AML-193 (cell line): ENCODE measurements around the gene CCNG1.
A peak's percentile ranks its signal among the peaks of the same experiment; 100 is the strongest.
"Not testable (repeated sequence)": the region's sequence is repeated elsewhere in the genome, so short reads cannot be mapped to it uniquely, and the experiment has no call there.

Experiments used
- DNase-seq, 2 experiments: peaks; one replicate each; lab custom pipeline; 2025; lab: John Stamatoyannopoulos, UW

CCNG1 gene

DNA sequence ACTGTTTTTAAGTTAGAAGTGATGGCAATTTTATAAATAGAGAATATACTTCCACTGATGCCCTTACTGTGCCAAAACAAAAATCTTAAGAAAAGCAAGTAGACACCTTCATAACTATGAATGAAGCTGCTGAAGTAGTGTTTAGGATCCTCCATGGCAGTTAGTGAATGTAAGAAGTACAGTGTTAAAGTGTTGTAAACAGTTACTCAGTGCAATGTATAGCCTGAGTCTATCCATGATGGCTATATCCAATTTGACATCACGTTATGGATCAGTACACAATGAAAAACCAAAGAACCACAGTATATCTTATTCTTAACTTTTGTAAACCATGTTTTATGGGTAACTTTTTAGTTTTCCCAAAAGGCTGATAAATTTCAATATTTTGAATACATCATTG, 7.1 kb downstream of the CCNG1 start:
- DNase-seq, result no peak

DNA sequence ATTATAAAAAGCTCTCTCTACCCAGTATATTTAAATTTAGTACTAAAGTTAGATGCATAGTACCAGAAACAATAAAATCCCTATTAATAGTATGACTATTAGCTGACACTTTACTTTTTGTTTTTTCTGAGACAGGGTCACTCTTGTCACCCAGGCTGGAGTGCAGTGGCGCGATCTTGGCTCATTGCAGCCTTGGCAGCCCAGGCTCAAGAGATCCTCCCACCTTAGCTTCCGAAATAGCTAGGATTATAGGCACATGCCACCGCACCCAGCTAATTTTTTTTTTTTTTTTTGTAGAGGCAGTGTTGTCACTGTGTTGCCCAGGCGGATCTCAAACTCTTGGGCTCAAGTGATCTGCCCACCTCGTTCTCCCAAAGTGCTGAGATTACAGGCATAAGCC, 8.0 kb downstream of the CCNG1 start:
- no peak for DNase-seq

DNA sequence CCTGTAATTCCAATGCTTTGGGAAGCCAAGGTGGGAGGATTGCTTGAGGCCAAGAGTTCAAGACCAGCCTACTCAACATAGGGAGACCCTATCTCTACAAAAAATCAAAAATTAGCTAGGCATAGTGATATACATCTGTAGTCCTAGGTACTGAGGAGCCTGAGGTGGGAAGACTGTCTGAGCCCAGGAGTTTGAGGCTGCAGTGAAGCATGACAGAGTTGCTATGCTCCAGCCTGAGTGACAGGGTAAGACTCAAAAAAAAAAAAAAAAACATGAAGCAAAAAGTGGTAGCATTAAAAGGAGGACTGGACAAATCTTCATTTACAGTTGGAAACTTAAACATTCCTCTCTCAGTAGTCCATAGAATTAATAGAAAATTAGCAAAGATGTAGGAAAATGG, 9.8 kb downstream of the CCNG1 start:
- no peak for DNase-seq

GRCh38 chr5:163447875-163448274, 10.5 kb downstream of the CCNG1 start:
- DNase-seq, result no peak

DNA sequence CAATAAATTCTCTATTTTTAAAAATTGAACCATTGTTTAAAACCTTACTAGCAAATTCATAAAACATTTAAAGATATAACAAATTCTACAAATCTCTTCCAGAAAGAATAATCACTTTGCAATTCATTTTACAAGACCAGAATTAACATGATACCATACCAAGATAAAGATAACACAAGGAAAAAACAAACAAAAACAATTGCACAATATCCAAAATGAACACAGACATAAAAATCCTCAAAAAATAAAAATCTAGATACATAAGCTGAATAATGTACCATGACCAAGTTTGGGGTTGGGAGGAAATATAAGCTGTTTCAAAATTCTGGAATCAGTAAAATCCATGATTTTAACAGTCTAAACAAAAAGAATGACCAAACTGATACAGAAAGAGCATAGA, 11.1 kb downstream of the CCNG1 start:
- no peak for DNase-seq

DNA sequence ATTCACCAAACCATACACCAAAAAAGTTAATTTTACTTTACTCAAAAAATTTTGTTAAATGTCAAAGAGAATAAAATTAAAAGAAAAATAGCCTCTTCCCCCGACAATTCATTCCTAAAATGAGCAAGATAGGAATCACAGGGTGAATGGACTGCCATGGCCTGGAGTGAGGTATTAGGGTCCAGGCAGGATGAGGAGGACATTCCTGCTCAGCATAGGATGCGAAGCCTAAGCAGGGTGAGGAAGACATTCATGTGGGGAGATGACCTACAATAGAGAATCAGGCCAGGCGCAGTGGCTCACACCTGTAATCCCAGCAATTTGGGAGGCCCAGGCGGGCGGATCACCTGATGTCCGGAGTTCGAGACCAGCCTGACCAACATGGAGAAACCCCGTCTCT, 14.1 kb downstream of the CCNG1 start:
- DNase-seq, result no peak

DNA sequence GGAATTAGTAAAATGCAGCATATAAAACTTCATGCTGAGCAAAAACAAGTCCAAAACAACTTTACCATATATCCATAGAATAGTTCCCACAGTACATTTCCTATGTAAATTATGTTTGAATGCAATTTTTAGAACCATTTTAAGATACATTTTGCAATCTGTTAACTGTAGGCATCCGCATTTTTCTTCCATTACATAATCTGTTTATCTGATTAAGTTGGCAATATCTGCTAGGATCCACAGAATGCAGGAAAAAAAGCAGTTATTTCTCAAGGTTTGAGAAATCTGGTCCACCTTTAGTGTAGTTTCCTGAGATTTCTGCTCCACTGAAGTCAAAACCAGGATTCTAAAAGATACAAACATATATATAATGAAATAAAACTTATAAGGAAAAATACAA, 16.3 kb downstream of the CCNG1 start:
- no peak for DNase-seq

GRCh38 chr5:163455406-163455805, 18.0 kb downstream of the CCNG1 start:
- not testable (repeated sequence) for DNase-seq

DNA sequence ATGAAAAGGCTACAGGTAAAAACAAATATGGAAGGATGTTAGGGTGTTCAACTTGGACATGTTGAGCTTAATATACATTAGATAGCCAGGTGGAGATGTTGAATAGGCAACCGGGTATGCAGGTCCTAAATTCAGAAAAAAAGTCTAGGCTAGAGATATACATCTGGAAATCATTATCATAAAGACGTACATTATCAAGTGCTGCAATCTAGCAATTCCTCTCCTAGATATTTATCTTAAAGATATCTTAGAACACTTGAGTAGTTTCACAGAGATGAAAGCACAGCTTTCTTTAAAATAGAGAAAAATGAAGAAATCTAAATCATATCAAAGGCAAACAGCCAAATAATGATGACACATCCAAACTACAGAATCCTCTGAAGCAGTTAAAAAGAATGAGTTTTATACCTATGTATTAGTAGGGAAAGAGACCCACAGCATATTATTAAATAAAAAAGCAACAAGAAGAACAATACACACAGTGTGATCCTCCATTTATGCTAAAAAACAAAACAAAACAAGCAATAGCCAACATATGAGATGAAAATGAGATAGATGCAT, 18.7 kb downstream of the CCNG1 start:
- no peak for DNase-seq

GRCh38 chr5:163456840-163457239, 19.4 kb downstream of the CCNG1 start:
- DNase-seq, result no peak

GRCh38 chr5:163458778-163459385, 21.5 kb downstream of the CCNG1 start:
- DNase-seq, result no peak

DNA sequence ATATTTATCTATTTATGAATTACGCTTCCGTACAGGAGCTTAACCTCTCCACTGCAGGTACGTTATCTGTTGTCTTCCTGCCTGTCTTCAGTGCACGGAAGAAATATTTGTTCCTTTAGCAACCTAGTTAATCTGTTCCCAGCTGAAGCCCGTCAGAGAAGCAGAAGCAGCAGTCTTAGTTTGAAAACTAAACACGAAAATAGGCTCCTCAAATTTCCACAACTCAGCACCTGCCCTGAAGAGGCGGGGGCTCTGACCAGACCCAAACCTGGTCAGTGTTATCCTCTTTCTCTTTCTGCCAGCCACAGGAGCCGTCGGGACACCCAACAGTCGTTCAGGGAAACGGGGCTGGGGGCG, 22.0 kb downstream of the CCNG1 start:
- DNase-seq, result no peak

GRCh38 chr5:163459819-163460561, 22.6 kb downstream of the CCNG1 start, which contains the start of gene NUDCD2:
TSS of gene NUDCD2 (minus strand) at chr5:163460102. CDS start at chr5:163460050, 52 bp downstream.
- DNase-seq, result peak; percentile 96 to 98

- DNase-seq, result no peak
Measured at GRCh38 chr5:163460562-163461171, 23.3 kb downstream of the CCNG1 start, which contains the start of gene HMMR. TSS of gene HMMR (plus strand) at chr5:163460632. CDS start at chr5:163460693, 61 bp downstream.

DNA sequence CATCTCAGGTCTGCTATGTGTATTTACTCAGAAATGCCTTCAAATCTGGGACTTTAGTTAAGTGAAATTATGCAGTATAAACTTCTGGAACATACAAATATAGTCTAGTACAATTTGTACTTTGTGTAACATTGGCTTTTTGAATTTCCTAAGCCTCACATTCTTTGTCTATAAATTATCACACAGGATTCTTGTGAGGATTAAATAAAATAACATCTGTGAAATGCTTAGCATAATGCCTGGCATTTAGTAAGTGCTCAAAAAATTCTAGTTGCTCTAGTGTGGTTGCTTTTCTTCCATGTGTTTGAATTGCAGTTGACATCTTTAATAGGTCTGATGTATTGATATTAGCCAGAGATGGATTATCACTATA, 25.7 kb downstream of the CCNG1 start:
- DNase-seq, result no peak

GRCh38 chr5:163467682-163468081, 30.3 kb downstream of the CCNG1 start:
- DNase-seq, result no peak

DNA sequence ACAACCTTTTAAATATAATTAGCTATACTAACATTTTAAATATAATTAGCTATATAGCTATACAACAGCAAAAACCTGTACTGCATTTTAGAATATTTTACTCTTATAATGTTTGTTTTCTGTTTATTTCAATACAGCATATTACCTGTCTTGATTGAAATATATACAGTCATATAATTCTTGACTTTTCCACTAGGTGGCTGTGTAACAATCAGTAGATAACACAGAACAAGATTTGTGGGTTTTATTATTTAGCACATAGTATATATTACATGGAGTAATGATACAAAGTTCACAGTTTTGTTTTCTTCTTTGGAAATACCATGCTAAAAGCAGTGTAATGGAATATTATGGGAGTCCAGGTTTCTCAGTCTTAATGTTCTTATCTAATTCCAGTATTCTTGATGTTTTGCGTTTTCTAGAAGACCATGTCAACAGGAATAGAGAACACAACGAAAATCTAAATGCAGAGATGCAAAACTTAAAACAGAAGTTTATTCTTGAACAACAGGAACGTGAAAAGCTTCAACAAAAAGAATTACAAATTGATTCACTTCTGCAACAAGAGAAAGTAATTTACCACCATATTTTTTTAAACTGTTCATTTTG, 36.3 kb downstream of the CCNG1 start:
- DNase-seq, result peak; percentile 32 to 60

GRCh38 chr5:163475411-163475810, 38.0 kb downstream of the CCNG1 start:
- peak in 1 of 2 experiments; percentile 14 for DNase-seq

DNA sequence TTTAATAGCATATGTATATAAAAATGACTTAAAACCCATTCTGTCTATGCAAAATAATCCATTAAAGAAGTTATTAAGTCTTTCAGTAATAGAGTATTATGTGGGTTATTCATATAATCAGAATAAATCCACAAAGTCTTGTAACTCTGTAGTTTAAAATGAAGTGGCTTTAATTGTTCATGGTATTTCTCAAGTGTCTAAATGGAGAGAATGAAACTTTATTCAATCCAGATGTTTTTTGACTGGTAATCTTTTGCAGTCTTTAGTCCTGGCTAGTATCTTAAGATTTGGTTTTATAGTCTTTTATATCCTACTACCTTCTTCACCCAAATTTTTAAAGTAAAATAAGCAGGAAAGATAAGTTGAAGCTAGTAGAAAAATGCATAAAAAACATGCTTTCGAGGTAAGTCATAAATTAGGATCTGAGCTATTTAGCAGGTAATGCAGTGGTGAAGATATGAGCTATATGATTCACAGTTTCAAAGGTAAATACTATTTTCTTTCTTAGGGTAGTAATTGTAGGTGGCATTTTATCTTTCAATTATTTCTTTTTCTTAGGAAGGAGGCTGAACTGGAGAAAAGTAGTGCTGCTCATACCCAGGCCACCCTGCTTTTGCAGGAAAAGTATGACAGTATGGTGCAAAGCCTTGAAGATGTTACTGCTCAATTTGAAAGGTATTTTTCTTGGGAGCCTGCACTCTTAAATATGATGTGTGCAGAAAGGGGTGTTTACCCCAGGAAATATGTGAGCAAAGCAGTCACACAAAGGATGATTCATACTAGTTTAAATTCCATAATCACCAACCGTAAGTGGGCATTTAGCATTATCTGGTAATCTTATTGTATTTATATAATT, 41.0 kb downstream of the CCNG1 start:
- DNase-seq, result no peak

DNA sequence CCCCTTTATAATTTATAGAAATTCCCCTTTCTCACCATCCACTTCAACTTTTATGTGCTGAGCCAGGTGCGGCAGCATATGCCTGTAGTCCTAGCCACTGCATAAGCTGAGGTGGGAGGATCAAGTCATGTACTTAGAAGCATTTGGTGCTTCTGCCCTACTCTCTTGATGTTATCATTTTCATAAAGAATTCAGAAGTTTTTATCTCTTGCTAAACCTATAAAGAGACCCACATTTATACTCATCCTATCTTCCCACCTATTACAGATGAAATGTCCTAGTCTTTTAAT, 41.5 kb downstream of the CCNG1 start:
- DNase-seq, result no peak

- DNase-seq, result peak; percentile 38 to 39
Measured at GRCh38 chr5:163489055-163489744, 51.8 kb downstream of the CCNG1 start.
